PC-3 (cell line): Measurements from ENCODE around the gene FRG2.
"Not testable (repeated sequence)": the region's sequence is repeated elsewhere in the genome, so short reads cannot be mapped to it uniquely, and the experiment has no call there.

ENCODE experiments used
- EZH2 ChIP-seq: fragments of 300-600 bp; sonication (generic); IDR thresholded peaks from one replicate; pipeline ENCODE4 v1.6.1; 2017; ENCODE audit warnings: antibody characterized with exemption, mild to moderate bottlenecking, low read length; ENCODE audit not compliant: unreplicated experiment
- EZH2phosphoT487 ChIP-seq: fragments of 300-600 bp; sonication (generic); IDR thresholded peaks from 2 replicates; pipeline ENCODE4 v1.6.1; 2018; ENCODE audit warnings: mild to moderate bottlenecking, antibody characterized with exemption, low read length, borderline replicate concordance
- TF ChIP-seq, protein P1 (sequence below): fragments of 300-600 bp; sonication (generic); conservative IDR thresholded peaks from 2 replicates; pipeline ENCODE4 v1.5.1; 2017; ENCODE audit warnings: antibody characterized with exemption, low read depth, mild to moderate bottlenecking, low read length

DNA sequence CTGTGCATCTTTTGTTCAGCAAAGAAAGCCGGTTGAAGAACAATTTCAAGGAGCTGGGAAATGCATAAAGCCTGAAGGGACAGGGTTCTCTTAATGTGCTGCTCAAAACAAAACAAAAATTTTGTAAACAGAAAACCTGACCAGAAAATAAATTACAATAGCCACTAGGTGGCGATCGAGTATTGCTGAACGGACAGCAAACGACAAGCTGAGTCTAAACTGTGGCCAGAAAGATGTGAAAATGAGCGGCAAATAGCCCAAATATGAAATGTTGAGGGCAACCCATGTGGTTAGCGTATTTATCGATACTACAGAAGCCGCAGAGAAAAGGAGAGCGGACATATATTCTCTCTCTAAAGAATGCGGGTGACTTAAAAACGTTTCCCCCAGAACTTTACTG, 20.6 kb upstream of the FRG2 start:
- TF ChIP-seq EZH2, EZH2phosphoT487: not testable (repeated sequence)
- TF ChIP-seq, protein P1, sequence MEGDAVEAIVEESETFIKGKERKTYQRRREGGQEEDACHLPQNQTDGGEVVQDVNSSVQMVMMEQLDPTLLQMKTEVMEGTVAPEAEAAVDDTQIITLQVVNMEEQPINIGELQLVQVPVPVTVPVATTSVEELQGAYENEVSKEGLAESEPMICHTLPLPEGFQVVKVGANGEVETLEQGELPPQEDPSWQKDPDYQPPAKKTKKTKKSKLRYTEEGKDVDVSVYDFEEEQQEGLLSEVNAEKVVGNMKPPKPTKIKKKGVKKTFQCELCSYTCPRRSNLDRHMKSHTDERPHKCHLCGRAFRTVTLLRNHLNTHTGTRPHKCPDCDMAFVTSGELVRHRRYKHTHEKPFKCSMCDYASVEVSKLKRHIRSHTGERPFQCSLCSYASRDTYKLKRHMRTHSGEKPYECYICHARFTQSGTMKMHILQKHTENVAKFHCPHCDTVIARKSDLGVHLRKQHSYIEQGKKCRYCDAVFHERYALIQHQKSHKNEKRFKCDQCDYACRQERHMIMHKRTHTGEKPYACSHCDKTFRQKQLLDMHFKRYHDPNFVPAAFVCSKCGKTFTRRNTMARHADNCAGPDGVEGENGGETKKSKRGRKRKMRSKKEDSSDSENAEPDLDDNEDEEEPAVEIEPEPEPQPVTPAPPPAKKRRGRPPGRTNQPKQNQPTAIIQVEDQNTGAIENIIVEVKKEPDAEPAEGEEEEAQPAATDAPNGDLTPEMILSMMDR: not testable (repeated sequence)
